HG02798 (cell line): ENCODE data around the gene FGF11.
"Not testable (repeated sequence)": the region's sequence is repeated elsewhere in the genome, so short reads cannot be mapped to it uniquely, and the experiment has no call there.

ENCODE experiments used
- ATAC-seq: cut with Tn5 transposase; IDR thresholded peaks from one replicate; pipeline ENCODE4 v1.9.1; 2021; ENCODE audit warnings: mild to moderate bottlenecking; ENCODE audit not compliant: unreplicated experiment, poor library complexity

The FGF11 gene

GRCh38 chr17:7476951-7477350 lies 37.6 kb downstream of the FGF11 start:
- ATAC-seq = no peak

GRCh38 chr17:7477392-7478275 lies 38.3 kb downstream of the FGF11 start:
- no peak for ATAC-seq

- no peak for ATAC-seq
These were observed 39.2 kb downstream of the FGF11 start for GRCh38 chr17:7478276-7479212.

- no peak for ATAC-seq
These were observed 40.1 kb downstream of the FGF11 start, which contains the start of gene ZBTB4 for GRCh38 chr17:7479213-7480088. ZBTB4 (minus strand) TSS chr17:7479631; CDS start chr17:7466801, 12,830 bp downstream.

- ATAC-seq = no peak
These were observed 40.7 kb downstream of the FGF11 start for GRCh38 chr17:7480089-7480384.

GRCh38 chr17:7481275-7481674 lies 42.0 kb downstream of the FGF11 start, which contains the start of gene SLC35G6:
SLC35G6 (plus strand) TSS chr17:7481446; CDS start chr17:7481517, 71 bp downstream.
- not testable (repeated sequence) for ATAC-seq

- not testable (repeated sequence) for ATAC-seq
These were observed 42.8 kb downstream of the FGF11 start for GRCh38 chr17:7481842-7482741.

- not testable (repeated sequence) for ATAC-seq
These were observed 43.4 kb downstream of the FGF11 start for GRCh38 chr17:7482742-7483088.

- peak; percentile 31 for ATAC-seq
These were observed 44.1 kb downstream of the FGF11 start for GRCh38 chr17:7483255-7484066.

- ATAC-seq = peak; percentile 67
These were observed 45.0 kb downstream of the FGF11 start, which contains the start of gene POLR2A for GRCh38 chr17:7484067-7484918. POLR2A (plus strand) TSS chr17:7484366.

GRCh38 chr17:7484919-7485377 lies 45.6 kb downstream of the FGF11 start:
- ATAC-seq = no peak

GRCh38 chr17:7486181-7486580 lies 46.9 kb downstream of the FGF11 start:
- no peak for ATAC-seq

GRCh38 chr17:7490144-7490543 lies 50.8 kb downstream of the FGF11 start:
- ATAC-seq = no peak

GRCh38 chr17:7491583-7491982 lies 52.3 kb downstream of the FGF11 start:
- ATAC-seq = no peak

GRCh38 chr17:7493941-7494340 lies 54.6 kb downstream of the FGF11 start:
- no peak for ATAC-seq
